HG02943 (cell line): ENCODE measurements around the gene ZMYM4.
"Not testable (repeated sequence)": the region's sequence is repeated elsewhere in the genome, so short reads cannot be mapped to it uniquely, and the experiment has no call there.

ENCODE experiments used
- ATAC-seq: cut with Tn5 transposase; IDR thresholded peaks from one replicate; pipeline ENCODE4 v1.9.1; 2021; ENCODE audit warnings: mild to moderate bottlenecking, low read depth, moderate library complexity; ENCODE audit not compliant: unreplicated experiment

Gene ZMYM4

DNA sequence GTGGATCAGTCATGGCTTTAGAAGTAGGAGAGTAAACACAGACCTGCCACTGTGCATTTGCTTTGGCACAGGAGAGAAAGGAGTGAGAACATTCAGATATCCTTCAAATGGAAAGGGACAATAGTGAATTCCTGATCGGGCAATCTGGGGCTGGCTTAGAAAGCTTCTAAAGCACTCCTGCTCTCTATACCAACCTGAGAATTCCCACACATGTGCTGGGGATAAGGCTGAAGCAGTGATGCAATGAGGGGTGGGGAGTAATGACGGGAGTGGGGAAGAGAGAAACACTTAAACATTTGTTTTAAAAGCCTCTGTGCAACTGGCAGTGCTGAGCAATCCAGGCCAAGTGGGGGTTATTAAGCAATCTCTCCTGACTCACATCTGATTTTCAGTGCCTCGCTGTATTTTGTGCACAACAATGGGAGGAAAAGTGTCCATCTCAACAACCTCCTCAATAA, 179.9 kb downstream of the ZMYM4 start:
- no peak for ATAC-seq

DNA sequence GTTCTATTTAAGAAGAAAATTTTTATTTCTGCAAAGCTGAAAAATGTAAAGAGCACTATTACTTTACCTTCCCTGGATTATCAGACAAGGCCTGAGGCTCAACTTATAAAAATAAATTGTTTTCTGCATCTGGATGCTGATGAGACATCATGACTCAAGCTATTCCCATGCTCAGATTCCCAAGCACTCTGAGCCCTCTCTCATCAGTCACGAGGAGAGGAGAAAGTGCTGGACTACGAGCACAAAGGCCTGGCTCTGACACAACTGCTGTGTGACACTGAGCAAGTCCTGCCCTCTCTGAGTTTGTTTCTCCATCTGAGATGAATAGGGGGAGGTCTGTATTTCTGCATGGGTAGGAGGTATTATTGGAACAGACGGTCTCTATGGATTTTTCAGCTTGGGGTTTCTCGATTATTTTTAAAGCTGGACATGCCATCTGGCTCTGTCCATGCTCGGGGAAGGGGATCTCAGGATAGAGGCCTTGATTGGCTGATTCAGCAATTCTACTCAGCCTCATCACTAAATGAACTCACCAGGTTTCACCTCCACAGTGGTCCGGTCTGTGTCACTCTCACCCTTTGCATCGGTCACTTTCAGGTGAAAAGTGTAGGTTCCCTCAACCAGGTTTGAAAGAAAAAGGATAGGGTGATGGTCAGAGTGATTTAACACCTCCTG, 181.0 kb downstream of the ZMYM4 start:
- ATAC-seq: no peak

DNA sequence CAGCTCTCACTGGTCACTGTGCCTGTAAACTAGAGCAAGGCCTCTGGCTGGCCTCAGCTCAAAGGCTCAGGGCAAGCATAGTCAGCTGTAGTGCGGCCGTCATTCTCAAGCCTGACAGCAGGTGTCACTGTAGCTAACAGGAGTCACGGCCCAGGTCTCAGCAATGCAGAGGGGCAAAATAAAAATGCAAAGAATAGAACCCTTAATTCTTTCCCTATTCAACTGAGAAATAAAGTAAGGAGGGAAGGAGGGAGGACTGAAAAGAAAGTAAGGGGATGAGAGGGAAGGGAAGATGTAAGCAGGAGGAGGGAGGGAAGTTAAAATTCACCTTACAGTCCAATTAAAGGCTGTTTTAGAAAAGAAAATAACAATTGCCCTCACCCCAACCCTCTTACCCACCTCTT, 182.6 kb downstream of the ZMYM4 start:
- no peak for ATAC-seq

DNA sequence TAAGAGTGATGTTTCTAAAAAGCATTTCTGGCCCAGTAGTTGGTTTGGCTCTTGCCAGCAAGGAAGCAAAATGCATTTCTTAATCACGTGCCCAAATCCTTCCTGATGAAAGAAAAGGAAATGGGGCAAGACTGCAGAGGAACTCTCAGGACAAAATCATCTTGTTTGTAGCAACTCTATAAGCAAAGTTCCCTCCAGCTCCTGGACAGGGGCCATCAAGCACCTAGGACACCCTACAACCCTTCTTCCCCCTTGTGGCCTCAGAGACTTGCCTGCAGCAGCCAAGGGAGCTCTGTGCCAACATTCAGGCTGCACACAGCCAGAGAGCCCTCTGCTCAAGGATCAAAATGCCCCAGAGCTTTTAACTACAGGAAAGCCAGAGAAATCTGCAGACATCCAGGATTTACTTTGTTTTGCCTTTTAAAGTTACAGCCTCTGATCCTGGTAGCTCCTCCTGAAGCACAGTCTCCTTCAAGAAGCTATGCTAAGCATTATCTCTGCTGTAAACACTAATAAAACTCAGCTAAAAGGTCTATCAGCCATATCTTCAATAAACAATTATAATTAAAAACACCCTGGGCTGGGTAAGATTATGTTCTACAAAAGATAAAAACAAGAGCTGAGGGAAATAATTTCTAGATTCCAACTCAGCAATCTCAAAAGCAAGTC, 183.7 kb downstream of the ZMYM4 start:
- ATAC-seq: no peak

DNA sequence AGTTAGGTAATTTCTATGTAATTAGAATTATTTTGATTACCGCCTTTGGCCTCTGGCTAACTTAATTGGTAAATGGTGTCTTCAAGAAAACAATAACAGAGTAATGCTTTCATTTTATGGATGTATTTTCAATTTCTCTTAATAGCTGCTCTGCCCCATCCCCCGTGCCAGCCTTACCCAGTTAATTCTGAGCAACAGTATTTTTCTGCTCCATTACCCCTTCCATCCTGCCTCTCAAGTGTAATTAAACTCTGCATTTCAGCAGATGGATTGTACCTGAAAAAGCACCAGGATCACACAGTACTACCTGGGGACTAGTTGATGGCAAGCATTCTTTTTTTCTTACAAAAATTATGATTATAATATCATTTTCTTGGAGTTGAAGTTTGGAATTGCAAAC, 184.5 kb downstream of the ZMYM4 start:
- no peak for ATAC-seq

DNA sequence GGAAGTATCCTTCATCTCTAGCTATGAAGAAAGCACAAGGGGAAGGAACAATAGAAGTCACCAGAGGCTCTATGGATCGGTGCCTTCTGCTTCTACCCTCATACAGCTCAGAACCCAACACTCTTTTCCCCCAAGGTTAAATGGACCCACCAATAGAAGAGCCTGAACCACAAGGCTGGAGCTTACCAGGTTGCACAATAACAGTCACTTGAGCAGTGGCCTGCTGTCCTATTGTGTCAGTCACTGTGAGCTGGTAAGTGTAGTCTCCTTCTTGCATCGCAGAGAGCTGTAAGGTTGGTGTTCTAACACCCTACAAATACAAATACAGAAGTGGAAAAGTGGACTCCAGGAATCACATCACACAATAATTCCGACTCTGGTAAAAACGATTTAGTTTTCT, 185.7 kb downstream of the ZMYM4 start:
- ATAC-seq: no peak

DNA sequence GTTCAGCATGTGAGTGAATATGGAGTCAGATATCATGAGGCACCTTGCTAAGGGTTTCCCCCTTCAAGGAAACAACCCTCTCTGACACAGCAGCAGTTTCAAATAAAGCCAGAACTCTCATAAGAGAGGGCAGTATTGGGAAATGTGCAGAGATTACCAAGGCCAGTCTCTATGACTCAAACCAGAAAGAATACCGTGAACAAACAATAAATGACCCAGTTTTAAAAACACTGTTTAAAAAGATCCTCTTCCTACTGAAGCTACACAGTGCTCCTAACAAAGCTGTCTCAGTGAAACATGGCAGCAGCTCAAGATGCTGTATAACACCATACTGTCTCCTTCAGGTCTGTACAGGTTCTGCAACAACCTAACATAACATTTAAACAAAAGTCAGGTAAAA, 186.1 kb downstream of the ZMYM4 start:
- no peak for ATAC-seq

DNA sequence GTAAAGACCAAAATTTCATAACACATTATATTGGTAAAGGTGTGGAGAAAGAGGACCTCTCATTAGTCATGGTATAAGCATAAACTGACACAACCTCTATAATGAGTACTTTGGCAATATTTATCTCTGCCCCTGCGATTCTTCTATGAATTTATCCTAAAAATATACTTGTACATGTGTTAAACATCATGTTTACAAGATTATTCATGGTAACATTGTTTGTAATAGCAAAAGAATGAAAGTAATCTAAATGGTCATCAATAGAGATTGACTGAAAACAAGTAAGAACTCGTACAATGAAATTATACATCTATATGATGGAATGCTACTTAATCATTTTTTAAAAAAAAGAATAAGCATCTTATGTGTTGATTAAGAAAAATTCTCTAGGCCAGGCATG, 192.3 kb downstream of the ZMYM4 start:
- no peak for ATAC-seq

DNA sequence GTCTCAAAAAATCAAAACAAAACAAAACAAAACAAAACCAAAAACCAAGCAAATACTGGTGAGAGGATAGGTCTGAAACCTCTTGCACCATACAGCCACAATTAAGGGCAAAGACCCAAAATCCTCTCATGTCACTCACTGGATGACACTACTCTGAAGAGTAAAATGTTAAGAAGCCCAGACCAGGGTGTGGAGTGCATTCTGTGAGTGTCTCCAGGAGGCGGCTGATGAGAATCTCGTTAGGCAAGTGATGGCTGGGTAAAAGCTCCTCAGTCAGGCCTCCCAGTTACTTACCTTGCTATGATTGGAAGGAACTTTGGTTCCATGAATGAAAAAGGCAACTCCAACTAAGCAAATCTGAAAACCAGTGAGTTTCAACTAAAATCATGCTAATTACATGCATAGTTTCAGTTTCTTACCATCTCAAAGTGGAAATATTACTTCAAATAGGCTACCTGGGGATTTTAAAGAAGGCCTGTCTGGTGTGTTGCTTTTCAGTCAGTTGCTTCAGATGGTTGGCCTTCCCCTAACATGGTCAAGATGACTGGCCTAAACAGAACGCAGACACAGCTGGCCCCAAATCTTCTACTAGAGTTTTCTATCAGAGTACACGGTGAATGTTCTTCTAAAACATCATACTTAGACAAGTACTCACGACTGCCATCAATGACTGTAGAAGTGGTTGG, 193.6 kb downstream of the ZMYM4 start:
- no peak for ATAC-seq

DNA sequence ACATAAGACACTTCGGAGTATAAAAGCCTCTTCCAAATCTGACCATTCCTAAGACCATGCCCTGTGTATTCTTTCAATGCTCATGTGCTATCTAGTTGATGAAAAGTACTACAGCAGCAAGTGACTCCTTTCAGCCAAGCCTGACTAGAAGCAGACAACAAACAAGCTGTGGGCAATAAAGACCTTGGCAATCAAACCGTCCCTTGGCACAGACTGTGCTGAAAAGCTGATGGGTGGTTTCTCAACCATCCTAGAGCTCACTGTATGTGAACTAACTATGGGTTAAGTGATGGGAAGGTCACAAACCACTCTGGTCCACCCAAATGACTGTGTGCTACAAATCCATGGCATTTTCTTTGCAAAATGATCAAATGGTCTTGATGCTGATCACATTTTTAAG, 194.7 kb downstream of the ZMYM4 start:
- no peak for ATAC-seq

DNA sequence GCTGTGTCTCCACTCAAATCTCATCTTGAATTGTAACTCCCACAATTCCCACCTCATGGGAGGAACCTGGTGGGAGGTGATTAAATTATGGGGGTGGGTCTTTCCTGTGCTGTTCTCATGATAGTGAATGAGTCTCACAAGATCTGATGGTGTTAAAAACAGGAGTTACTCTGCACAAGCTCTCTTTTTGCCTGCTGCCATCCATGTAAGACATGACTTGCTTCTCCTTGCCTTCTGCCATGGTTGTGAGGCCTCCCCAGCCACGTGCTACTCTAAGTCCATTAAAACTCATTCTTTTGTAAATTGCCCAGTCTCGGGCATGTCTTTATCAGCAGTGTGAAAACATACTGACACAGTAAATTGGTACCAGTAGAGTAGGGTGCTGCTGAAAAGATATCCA, 195.2 kb downstream of the ZMYM4 start:
- not testable (repeated sequence) for ATAC-seq

DNA sequence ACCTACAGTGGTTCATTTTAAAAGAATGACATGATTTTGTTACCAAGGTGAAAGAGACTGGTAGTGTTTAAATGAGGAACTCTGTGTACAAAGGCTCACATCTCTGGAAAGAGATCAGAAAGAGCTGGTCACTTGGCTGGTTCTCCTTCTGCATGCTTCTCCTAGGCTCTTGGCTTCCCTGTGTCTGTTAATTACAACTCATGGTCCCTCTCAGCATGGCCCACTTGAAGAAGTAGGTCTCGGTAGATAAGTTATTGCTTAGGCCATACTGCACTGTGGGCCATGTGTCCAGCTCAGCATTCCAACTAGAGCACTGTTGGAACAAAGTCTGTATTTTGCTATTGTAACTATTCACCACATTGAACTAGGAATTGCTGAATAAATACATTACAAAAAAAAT, 197.6 kb downstream of the ZMYM4 start:
- ATAC-seq: no peak

DNA sequence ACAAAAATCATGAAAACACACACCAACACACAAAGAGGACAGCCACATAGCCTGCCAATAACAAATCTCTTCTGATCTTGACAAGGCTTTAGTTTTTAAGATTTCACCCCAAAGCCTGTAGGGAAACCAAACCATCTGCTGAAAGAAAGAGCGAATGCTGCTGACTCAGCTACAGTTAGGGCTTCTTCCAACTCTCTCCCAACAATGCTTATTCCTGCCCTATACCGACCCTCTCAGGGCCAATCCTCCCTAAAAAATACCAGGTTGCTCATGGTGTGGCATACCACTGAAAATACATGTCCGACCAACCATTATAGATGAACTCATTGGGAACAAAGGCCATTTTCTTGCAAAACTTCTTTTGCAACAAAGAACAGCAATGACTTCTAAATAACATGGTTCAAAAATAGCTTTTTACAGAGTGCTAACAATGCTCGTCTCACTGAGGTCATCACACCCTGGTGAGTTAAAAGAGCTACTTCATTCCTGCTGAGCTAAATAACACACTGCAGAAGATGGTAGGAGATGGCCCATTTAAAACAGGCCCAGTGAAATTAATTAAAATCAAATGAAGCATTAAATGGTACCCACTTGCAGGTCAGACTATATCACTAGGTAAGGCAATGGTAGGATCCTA, 202.6 kb downstream of the ZMYM4 start:
- no peak for ATAC-seq
